A549 (cell line): Measurements from ENCODE around the gene MYH10. TPM values are rescaled to one million over a fixed set of nuclear protein-coding genes. Genes with fewer than 3 reads are reported as not detected.

Source experiments
- ATAC-seq, 2 experiments: fragments of 200-7000 bp in 1 of 2; fragments of >200 bp in 1 of 2; cut with Nextera tagmentation in 1 of 2; cut with Tn5 transposase in 1 of 2; 3 replicates each; pipeline versions ENCODE4 v1.8.0 to v1.9.1; 2018 to 2020; ENCODE audit warnings: mild to moderate bottlenecking in 1 of 2, moderate library complexity in 1 of 2
- CTCF ChIA-PET: fragments of 300-600 bp; sonication (Branson Sonifier 250); formaldehyde crosslinking; extraction: SDS; loops from one replicate; lab custom pipeline; 2021; ENCODE audit warnings: antibody characterized with exemption, inconsistent platforms; lab: Yijun Ruan, JAX
- POLR2A ChIA-PET: fragments of 350-600 bp; formaldehyde crosslinking; extraction: SDS; loops from one replicate; lab custom pipeline; 2021; ENCODE audit warnings: antibody characterized with exemption, inconsistent platforms; lab: Yijun Ruan, JAX
- DNase-seq, 2 experiments: peaks; one replicate each; pipeline versions ENCODE4 v3.0.0 to v3.0.0-alpha.2; 2011 to 2016; ENCODE audit warnings: low read depth in 1 of 2, low spot score in 1 of 2
- FAIRE-seq: peaks from 2 replicates; lab custom pipeline; 2011; peaks lifted over from hg19 to GRCh38; lab: Jason Lieb, UNC
- H3K27ac ChIP-seq, 2 experiments: fragments of >200 bp; sonication (Bioruptor Twin); formaldehyde crosslinking; 3 replicates each; pipeline ENCODE4 v1.5.1; 2016 to 2017
- H3K4me1 ChIP-seq: fragments of >200 bp; sonication (Bioruptor Twin); formaldehyde crosslinking; 3 replicates; pipeline ENCODE4 v1.6.1; 2016
- H3K4me2 ChIP-seq: fragments of >200 bp; sonication (Bioruptor Twin); formaldehyde crosslinking; 3 replicates; pipeline ENCODE4 v1.6.1; 2016
- H3K4me3 ChIP-seq: fragments of >200 bp; sonication (Bioruptor Twin); formaldehyde crosslinking; 3 replicates; pipeline ENCODE4 v1.5.1; 2016
- H3K9me3 ChIP-seq: fragments of >200 bp; sonication (Bioruptor Twin); formaldehyde crosslinking; 3 replicates; pipeline ENCODE4 v1.6.1; 2016
- BCL3 ChIP-seq: fragments of >200 bp; sonication (Bioruptor Twin); formaldehyde crosslinking; IDR thresholded peaks from 3 replicates; pipeline ENCODE4 v1.6.1; 2016
- BHLHE40 ChIP-seq: IDR thresholded peaks from 2 replicates; pipeline ENCODE4 v1.6.1; 2012; ENCODE audit warnings: low read depth, low read length, inconsistent platforms
- CBX2 ChIP-seq: fragments of 200-600 bp; sonication (generic); IDR thresholded peaks from 2 replicates; pipeline ENCODE4 v1.6.1; 2016; ENCODE audit warnings: low read depth, mild to moderate bottlenecking, borderline replicate concordance
- CBX8 ChIP-seq: fragments of 200-600 bp; sonication (generic); IDR thresholded peaks from 2 replicates; pipeline ENCODE4 v1.6.1; 2016
- CHD2 ChIP-seq: fragments of 150-350 bp; IDR thresholded peaks from 2 replicates; pipeline ENCODE4 v1.6.1; 2014; ENCODE audit warnings: low read length; ENCODE audit not compliant: partially characterized antibody
- EHF ChIP-seq: fragments of 250-450 bp; sonication (Bioruptor Pico); IDR thresholded peaks from 2 replicates; pipeline ENCODE4 v1.5.0; 2020; ENCODE audit warnings: mild to moderate bottlenecking
- ELK1 ChIP-seq: fragments of 150-350 bp; IDR thresholded peaks from 2 replicates; pipeline ENCODE4 v1.6.1; 2014; ENCODE audit warnings: low read depth, mild to moderate bottlenecking, low read length
- EP300 ChIP-seq, 2 experiments: fragments of >200 bp; sonication (Bioruptor Twin); formaldehyde crosslinking; IDR thresholded peaks; 2 replicates in 1 of 2; 3 replicates in 1 of 2; pipeline ENCODE4 v1.6.1; 2016 to 2017
- FOSB ChIP-seq: fragments of 250-450 bp; sonication (Bioruptor Pico); IDR thresholded peaks from 2 replicates; pipeline ENCODE4 v1.5.0; 2020; ENCODE audit warnings: mild to moderate bottlenecking, moderate library complexity
- FOSL2 ChIP-seq, 2 experiments: fragments of 450-650 bp in 1 of 2; fragments of >200 bp in 1 of 2; sonication (Bioruptor Twin) in 1 of 2; formaldehyde crosslinking; IDR thresholded peaks; 2 replicates each; pipeline versions ENCODE4 v1.5.0 to v1.6.1; 2016 to 2020; ENCODE audit warnings: mild to moderate bottlenecking in 1 of 2, moderate library complexity in 1 of 2
- FOXS1 ChIP-seq: fragments of 250-450 bp; sonication (Bioruptor Pico); IDR thresholded peaks from 2 replicates; pipeline ENCODE4 v1.5.0; 2020; ENCODE audit warnings: mild to moderate bottlenecking, moderate library complexity
- HOXA7 ChIP-seq: fragments of 250-450 bp; sonication (Bioruptor Pico); IDR thresholded peaks from 2 replicates; pipeline ENCODE4 v1.5.0; 2020; ENCODE audit warnings: mild to moderate bottlenecking, moderate library complexity
- HOXB13 ChIP-seq: fragments of 250-450 bp; sonication (Bioruptor Pico); IDR thresholded peaks from 2 replicates; pipeline ENCODE4 v1.5.0; 2020; ENCODE audit warnings: low read depth, mild to moderate bottlenecking, moderate library complexity
- JUN ChIP-seq, 2 experiments: fragments of >200 bp; sonication (Bioruptor Twin); formaldehyde crosslinking; IDR thresholded peaks; 2 replicates in 1 of 2; 3 replicates in 1 of 2; pipeline ENCODE4 v1.6.1; 2016 to 2017
- KDM1A ChIP-seq: fragments of 200-600 bp; sonication (generic); IDR thresholded peaks from 2 replicates; pipeline ENCODE4 v1.6.1; 2016; ENCODE audit warnings: low read depth, mild to moderate bottlenecking
- KDM5A ChIP-seq: fragments of 200-600 bp; sonication (generic); IDR thresholded peaks from 2 replicates; pipeline ENCODE4 v1.6.1; 2016; ENCODE audit warnings: antibody characterized with exemption, mild to moderate bottlenecking
- MAZ ChIP-seq: fragments of 150-350 bp; IDR thresholded peaks from 2 replicates; pipeline ENCODE4 v1.6.1; 2014; ENCODE audit warnings: antibody characterized with exemption, low read depth, low read length, borderline replicate concordance
- PBX3 ChIP-seq: IDR thresholded peaks from 2 replicates; pipeline ENCODE4 v1.6.1; 2012
- PHF8 ChIP-seq: fragments of 200-600 bp; sonication (generic); IDR thresholded peaks from 2 replicates; pipeline ENCODE4 v1.6.1; 2016; ENCODE audit warnings: low read depth, mild to moderate bottlenecking, antibody characterized with exemption, moderate library complexity, borderline replicate concordance
- POLR2A ChIP-seq: IDR thresholded peaks from 2 replicates; pipeline ENCODE4 v1.6.1; 2012; ENCODE audit warnings: mild to moderate bottlenecking, low read length
- RAD21 ChIP-seq, 2 experiments: fragments of >200 bp in 1 of 2; sonication (Bioruptor Twin) in 1 of 2; formaldehyde crosslinking in 1 of 2; IDR thresholded peaks in 1 of 2; conservative IDR thresholded peaks in 1 of 2; 2 replicates in 1 of 2; 3 replicates in 1 of 2; pipeline ENCODE4 v1.6.1; 2012 to 2018; ENCODE audit warnings: inconsistent platforms in 1 of 2
- RFX5 ChIP-seq: fragments of 450-650 bp; IDR thresholded peaks from 2 replicates; pipeline ENCODE4 v1.7.1; 2014; ENCODE audit warnings: antibody characterized with exemption, mild to moderate bottlenecking, moderate library complexity
- TFCP2L1 ChIP-seq: fragments of 250-450 bp; sonication (Bioruptor Pico); IDR thresholded peaks from 2 replicates; pipeline ENCODE4 v1.5.0; 2021; ENCODE audit warnings: mild to moderate bottlenecking
- USF2 ChIP-seq: fragments of 450-650 bp; IDR thresholded peaks from 2 replicates; pipeline ENCODE4 v1.6.1; 2014; ENCODE audit warnings: antibody characterized with exemption
- ZC3H11A ChIP-seq: fragments of 450-650 bp; IDR thresholded peaks from 2 replicates; pipeline ENCODE4 v1.6.1; 2014; ENCODE audit warnings: antibody characterized with exemption, mild to moderate bottlenecking
- ZNF302 ChIP-seq: fragments of 250-450 bp; sonication (Bioruptor Pico); IDR thresholded peaks from 2 replicates; pipeline ENCODE4 v1.9.0; 2021; ENCODE audit warnings: inconsistent platforms, mild to moderate bottlenecking, moderate library complexity
- ZSCAN20 ChIP-seq: fragments of 250-450 bp; sonication (Bioruptor Pico); IDR thresholded peaks from 2 replicates; pipeline ENCODE4 v1.8.0; 2022; ENCODE audit warnings: mild to moderate bottlenecking, moderate library complexity
- WGBS: methylation state at CpG from one replicate; pipeline ENCODE4 v1.1.6; 2017; ENCODE audit errors: missing lambda C conversion rate; 5-methylcytosine and 5-hydroxymethylcytosine counted together
- polyA minus RNA-seq: library from RNA; depleted of rRNA, polyadenylated mRNA; stranded (reverse); fragments of >200 nt; gene quantifications from 2 replicates; pipeline ENCODE4 v1.2.3, GENCODE V29; 2011; rRNA and poly(A)+ RNA removed
- polyA plus RNA-seq, 4 experiments: library from polyadenylated mRNA; depleted of rRNA in 3 of 4; stranded (reverse); fragments of >200 nt; fragmentation: RNase III in 1 of 4; extraction: RNeasy Plus Mini Kit Qiagen cat#74134 plus additional on column Dnase treatment in 1 of 4; gene quantifications; 2 replicates in 3 of 4; 3 replicates in 1 of 4; pipeline ENCODE4 v1.2.3, GENCODE V29; 2011 to 2017

Gene MYH10
- polyA plus RNA-seq (2011; rRNA removed) = 28.3 TPM in 2 replicates
- 25.3 and 27.1 TPM in 2 replicates for polyA plus RNA-seq (2012; cell fraction: cytosol; rRNA removed)
- polyA plus RNA-seq (2012; cell fraction: nucleus; rRNA removed) = 67.6 and 76.0 TPM in 2 replicates
- polyA plus RNA-seq (2017; fragmentation: RNase III; extraction: RNeasy Plus Mini Kit Qiagen cat#74134 plus additional on column Dnase treatment) = 26.4 to 26.7 TPM (median 26.5 TPM) in 3 replicates
- 30.3 and 55.2 TPM in 2 replicates for polyA minus RNA-seq

GRCh38 chr17:8630227-8630801 is at the start of gene MYH10:
Gene MYH10 (minus strand): TSS chr17:8630725. CDS start chr17:8623246, 7,479 bp downstream.
- peak in 1 of 2 experiments; percentile 1; a peak in 1 of 6 replicates for ATAC-seq
- Histone ChIP-seq H3K4me2 (peak within 1 kb of the TSS; percentile 93), H3K27ac (peak within 1 kb of the TSS; percentile 94 to 95), H3K4me3 (peak within 1 kb of the TSS; percentile 95), H3K9me3 (no peaks in the 10 kb centered on the region), H3K4me1 (peaks cover 13% of the 10 kb centered on the region)
- no peak for FAIRE-seq
- no peak for TF ChIP-seq BHLHE40
- TF ChIP-seq BCL3 = 0 out of 3 replicates have a peak, but pooled peaks have one; percentile 53
- peak; percentile 76 for TF ChIP-seq POLR2A
- 0 out of 5 replicates have a peak, but pooled peaks of 1 of the 2 experiments have one; percentile 20 for TF ChIP-seq RAD21 (conservative IDR thresholded peaks at IDR 0.05 in 1 of 2, IDR thresholded peaks at IDR 0.05 in 1 of 2)
- no peak for TF ChIP-seq USF2
- DNase-seq = no peak
- ChIA-PET POLR2A (interaction anchor here (0.5 to 1.8 kb wide), 12 partner anchors 9 to 335 kb away, joined by 3 to 14 read pairs (median 4); partner anchors contain the start of genes NDEL1, RNF222 and SLC25A35), CTCF (interaction anchor here (0.6 to 2.3 kb wide), 10 partner anchors 9 to 1166 kb away, joined by 3 to 13 read pairs (median 4); no protein-coding TSS in a partner anchor)
- 2% methylated on average over 24 of the region's 33 CpGs for WGBS

GRCh38 chr17:8679126-8679525 is 48.6 kb upstream of the MYH10 start:
- no peak for FAIRE-seq
- 22% methylated on average over 3 of the region's 3 CpGs for WGBS
- Histone ChIP-seq H3K27ac (no peak overlapping the region), H3K4me3 (no peak overlapping the region), H3K9me3 (peaks cover 10% of the 10 kb centered on the region; the same call in 2 of the 3 replicates), H3K4me1 (no peaks in the 10 kb centered on the region), H3K4me2 (no peak overlapping the region)
- DNase-seq = no peak
- ATAC-seq = no peak
- TF ChIP-seq EHF (CRISPR knock-in tag) (no peak), PBX3 (no peak), FOSL2 (IDR thresholded peaks at IDR 0.05) (no peak), FOSL2 (CRISPR knock-in tag; IDR thresholded peaks at IDR 0.05) (no peak), KDM5A (no peak), FOXS1 (no peak), MAZ (no peak), JUN (IDR thresholded peaks at IDR 0.05) (no peak)
- CTCF ChIA-PET = interaction anchor here (0.6 to 1.9 kb wide), 5 partner anchors 9 to 356 kb away, joined by 3 to 4 read pairs (median 3); no protein-coding TSS in a partner anchor
- POLR2A ChIA-PET = no interaction called here

- FAIRE-seq (no peak), DNase-seq (no peak), ATAC-seq (no peak; a peak in 1 of 6 replicates)
- POLR2A ChIA-PET = no interaction called here
- Histone ChIP-seq H3K4me2 (no peak overlapping the region), H3K9me3 (peaks cover 10% of the 10 kb centered on the region; the same call in 2 of the 3 replicates), H3K4me3 (no peak overlapping the region), H3K4me1 (no peaks in the 10 kb centered on the region), H3K27ac (no peak overlapping the region)
- WGBS = 61% methylated on average over 8 of the region's 8 CpGs
- CTCF ChIA-PET = interaction anchor here (0.7 to 1.8 kb wide), 3 partner anchors 11 to 18 kb away, joined by 3 to 5 read pairs (median 3); no protein-coding TSS in a partner anchor
- TF ChIP-seq HOXA7 (CRISPR knock-in tag) (no peak), BHLHE40 (no peak), TFCP2L1 (CRISPR knock-in tag) (no peak), CBX8 (no peak), BCL3 (no peak), HOXB13 (CRISPR knock-in tag) (no peak), POLR2A (no peak), RFX5 (no peak), CHD2 (no peak), ZC3H11A (no peak), FOSB (CRISPR knock-in tag) (no peak), FOSL2 (IDR thresholded peaks at IDR 0.05) (no peak), FOSL2 (CRISPR knock-in tag; IDR thresholded peaks at IDR 0.05) (no peak), CBX2 (no peak), ZSCAN20 (no peak), KDM1A (no peak), PHF8 (no peak), EP300 (IDR thresholded peaks at IDR 0.05) (no peak), ELK1 (no peak), ZNF302 (CRISPR knock-in tag) (no peak)
Observed at GRCh38 chr17:8675306-8675705, 44.8 kb upstream of the MYH10 start.
